ENCODE data around the gene THADA. TPM values are rescaled to one million over a fixed set of nuclear protein-coding genes. Genes with fewer than 3 reads are reported as not detected.
"Not testable (repeated sequence)": the region's sequence is repeated elsewhere in the genome, so short reads cannot be mapped to it uniquely, and the experiment has no call there.

The THADA gene
- total RNA-seq, 1 experiment from 2014 or later = 23.7 TPM

DNA sequence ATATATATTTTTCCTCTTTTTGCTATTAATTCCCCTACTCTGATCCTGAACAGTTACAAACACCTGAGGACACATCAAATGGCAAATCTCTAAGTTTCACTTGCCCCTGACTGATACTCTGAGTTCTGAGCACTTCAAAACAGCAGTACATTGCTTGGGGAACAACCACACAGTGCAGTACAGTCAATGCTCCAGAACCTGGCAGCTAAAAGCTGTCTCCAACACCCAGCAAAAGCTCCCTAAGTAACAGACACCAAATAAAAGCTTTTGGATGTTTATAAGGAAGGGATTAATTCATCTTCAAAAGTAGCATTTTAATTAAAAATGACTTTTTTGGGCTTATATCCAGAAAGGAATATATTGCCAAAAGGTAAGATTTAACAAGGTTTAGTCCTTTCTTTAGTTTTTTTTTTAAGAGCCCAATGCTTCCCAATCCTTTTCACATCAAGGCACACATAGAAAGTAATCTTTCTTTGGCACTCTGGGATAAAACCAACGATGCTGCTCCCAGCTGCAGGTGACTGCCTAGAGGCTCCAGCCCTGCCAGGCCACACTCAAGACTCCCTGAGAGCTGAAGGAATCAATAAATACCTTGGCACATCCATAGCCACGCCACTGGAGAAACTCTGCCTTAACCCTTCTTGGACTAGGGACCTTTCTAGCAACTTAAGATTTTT is 204.5 kb downstream of the THADA start:
- DNase-seq = no peak
- H3K4me3 ChIP-seq (ENCODE audit: insufficient read depth, low read depth, low read length) = no peak overlapping the region
- H3K36me3 ChIP-seq (replicated peaks; ENCODE audit: control insufficient read depth, insufficient read depth, low read length) = no peaks in the 10 kb centered on the region
- no peaks in the 10 kb centered on the region for H3K27me3 ChIP-seq (ENCODE audit: control insufficient read depth, insufficient read depth, low read length)

DNA sequence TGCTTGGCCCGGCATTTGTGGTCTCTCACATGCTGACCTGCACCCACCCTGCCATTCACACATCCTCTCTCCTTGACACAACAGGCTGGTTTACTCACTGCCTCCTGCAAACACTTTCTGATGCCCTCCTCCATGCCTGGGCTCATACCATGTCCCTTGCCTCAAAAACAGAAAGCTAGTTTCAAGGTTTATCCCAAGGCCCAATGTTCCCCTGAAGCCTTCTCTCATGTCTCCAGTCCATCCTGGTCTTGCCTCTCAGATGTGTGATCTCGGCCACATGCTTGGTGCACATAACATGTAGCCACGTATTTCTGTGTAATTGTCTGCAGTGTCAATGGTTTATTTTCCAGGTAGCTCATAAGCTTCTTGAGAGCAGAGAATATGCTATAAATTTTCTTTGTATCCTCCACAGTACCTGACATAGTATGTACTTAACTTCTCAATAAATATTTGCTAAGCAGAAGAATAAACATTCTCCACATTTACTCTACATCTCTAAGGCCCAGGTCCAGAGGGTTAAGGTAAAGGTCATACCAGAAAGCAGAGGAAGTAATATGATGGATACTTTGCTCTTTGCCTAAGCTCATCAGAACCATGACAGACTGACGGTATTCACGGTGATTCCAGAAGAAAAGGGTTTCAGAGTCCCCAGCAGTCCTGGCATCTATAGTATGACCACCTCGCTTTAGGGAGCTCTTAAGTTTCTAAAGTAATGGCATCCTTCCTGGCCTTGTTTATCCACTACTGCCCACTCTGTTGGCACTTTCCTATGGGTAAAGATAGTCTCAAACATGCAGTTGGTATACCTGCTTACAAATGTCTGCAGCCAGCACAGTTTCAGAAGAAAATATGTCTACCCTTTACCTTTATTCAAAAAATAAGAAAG is 206.0 kb downstream of the THADA start:
- Histone ChIP-seq H3K4me3 (ENCODE audit: insufficient read depth, low read depth, low read length) (no peak overlapping the region), H3K36me3 (replicated peaks; ENCODE audit: control insufficient read depth, insufficient read depth, low read length) (no peaks in the 10 kb centered on the region), H3K27me3 (ENCODE audit: control insufficient read depth, insufficient read depth, low read length) (no peaks in the 10 kb centered on the region)
- DNase-seq = no peak

DNA sequence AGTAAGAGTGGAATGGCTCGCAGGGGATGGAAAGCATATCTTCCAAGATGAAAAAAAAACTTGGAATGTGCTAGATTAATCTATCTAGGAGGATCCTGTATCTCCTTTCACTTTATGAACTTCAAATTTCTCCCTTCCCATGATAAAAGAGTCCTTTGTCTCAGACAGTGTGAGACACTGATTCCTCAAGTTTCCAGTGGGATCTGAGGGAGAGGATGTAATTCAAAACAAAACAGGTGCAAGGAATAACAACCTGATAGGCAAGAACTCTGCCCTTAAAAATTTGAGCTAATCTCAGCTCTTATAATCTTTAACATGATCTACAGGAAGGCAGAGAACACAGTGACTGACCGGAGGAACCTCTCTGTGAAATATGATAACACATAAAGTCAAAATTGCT is 207.5 kb downstream of the THADA start:
- Histone ChIP-seq H3K4me3 (ENCODE audit: insufficient read depth, low read depth, low read length) (no peak overlapping the region), H3K36me3 (replicated peaks; ENCODE audit: control insufficient read depth, insufficient read depth, low read length) (no peaks in the 10 kb centered on the region), H3K27me3 (ENCODE audit: control insufficient read depth, insufficient read depth, low read length) (no peaks in the 10 kb centered on the region)
- DNase-seq = no peak

DNA sequence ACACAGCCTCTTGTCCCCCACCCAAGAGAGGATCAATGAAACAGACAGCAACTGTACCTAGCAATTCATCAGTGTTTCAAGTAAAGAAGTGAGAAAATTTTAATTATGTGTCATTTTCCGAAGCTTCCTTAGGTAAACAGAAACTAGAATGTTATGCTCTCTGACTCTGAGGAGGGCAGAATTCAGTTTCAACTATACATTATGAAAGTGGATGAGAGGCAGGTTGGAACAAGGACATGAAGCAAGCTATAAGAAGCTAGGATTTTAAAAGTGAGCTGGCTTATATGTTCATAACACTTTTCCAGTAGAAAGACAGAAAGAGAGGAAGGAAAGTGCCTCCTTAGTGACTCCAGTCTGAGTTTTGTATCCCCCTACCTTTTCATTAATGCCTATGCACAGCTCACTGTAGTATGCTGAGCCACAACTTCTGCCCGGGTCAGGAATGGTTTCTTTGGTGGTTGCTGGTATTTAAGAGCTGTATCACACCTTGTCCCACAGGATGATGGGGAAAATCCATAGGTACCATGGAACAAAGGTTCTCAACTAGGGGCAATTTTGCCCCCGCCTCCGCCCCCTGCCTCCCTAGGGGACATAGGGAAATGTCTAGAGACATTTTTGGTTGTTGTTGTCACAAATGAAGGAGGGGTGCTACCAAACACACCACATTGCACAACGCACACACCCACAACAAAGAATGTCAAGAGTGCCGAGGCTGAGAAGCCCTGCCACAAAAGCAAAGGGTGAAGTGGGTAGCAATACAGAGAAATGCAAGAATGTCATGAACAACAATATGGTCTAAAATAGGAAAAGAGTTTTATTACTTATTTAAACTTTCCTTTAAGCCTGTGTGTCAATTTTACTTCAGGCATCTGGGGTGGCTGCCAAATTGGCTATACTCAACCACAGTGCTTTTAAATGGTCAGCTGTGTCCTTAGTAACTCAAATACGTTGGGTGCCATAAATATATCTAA is 208.5 kb downstream of the THADA start:
- H3K27me3 ChIP-seq (ENCODE audit: control insufficient read depth, insufficient read depth, low read length) = no peaks in the 10 kb centered on the region
- no peak for DNase-seq
- no peaks in the 10 kb centered on the region for H3K36me3 ChIP-seq (replicated peaks; ENCODE audit: control insufficient read depth, insufficient read depth, low read length)
- no peak overlapping the region for H3K4me3 ChIP-seq (ENCODE audit: insufficient read depth, low read depth, low read length)

DNA sequence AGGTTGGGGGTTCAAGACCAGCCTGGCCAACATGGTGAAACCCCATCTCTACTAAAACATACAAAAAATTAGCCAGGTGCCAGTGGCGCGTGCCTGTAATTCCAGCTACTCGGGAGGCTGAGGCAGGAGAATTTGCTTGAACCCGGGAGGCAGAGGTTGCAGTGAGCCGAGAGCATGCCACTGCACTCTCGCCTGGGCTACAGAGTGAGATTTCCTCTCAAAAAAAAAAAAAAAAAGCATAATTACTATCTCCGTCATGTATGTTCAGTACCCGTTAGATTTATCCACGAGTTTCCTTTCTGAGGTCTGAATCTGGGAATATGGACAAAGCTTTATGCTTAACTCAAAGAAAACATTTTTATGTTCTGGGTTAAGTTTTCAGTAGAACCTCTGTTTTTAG is 209.2 kb downstream of the THADA start:
- not testable (repeated sequence) for DNase-seq; H3K27me3 ChIP-seq (ENCODE audit: control insufficient read depth, insufficient read depth, low read length); H3K4me3 ChIP-seq (ENCODE audit: insufficient read depth, low read depth, low read length); H3K36me3 ChIP-seq (replicated peaks; ENCODE audit: control insufficient read depth, insufficient read depth, low read length)

DNA sequence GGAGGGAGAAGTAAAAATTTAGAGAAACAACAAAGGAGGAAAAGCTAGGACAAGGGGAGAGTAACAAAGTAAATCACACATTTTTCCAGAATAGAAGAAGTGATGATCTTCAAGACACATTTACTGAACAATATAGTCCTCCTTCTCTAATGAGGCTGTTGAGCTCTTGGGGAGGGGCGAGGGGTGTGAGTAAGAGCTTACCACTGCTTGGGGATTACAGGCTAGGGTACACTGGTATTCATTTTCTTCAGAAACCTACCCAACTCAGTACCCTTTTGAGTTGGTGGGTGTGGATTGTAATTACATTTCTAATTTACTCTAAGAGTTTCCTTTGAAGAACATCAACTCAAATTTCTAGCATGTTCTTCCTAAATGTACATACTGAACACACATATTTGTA is 211.7 kb downstream of the THADA start:
- Histone ChIP-seq H3K27me3 (ENCODE audit: control insufficient read depth, insufficient read depth, low read length) (no peaks in the 10 kb centered on the region), H3K36me3 (replicated peaks; ENCODE audit: control insufficient read depth, insufficient read depth, low read length) (no peaks in the 10 kb centered on the region), H3K4me3 (ENCODE audit: insufficient read depth, low read depth, low read length) (no peak overlapping the region)
- DNase-seq = no peak

DNA sequence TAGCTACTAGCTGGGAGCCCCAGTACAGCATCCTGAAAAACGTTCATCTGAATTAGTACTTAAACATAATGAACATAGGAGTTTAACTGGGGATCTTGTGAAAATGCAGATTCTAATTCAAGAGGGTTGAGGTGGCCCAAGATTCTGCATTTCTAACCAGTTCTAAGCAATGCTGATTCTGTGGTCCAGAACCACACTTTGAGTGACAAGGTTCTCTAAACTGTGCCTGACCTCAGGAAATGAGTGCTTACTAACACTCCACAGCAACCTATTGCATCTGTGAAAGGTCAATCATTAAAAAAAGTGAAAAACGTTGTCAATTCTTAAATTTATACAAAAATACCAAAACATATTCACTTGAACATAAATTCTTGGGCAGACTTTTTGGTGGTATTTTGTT is 212.3 kb downstream of the THADA start:
- DNase-seq = no peak
- no peak overlapping the region for H3K4me3 ChIP-seq (ENCODE audit: insufficient read depth, low read depth, low read length)
- no peaks in the 10 kb centered on the region for H3K27me3 ChIP-seq (ENCODE audit: control insufficient read depth, insufficient read depth, low read length)
- H3K36me3 ChIP-seq (replicated peaks; ENCODE audit: control insufficient read depth, insufficient read depth, low read length) = no peaks in the 10 kb centered on the region

DNA sequence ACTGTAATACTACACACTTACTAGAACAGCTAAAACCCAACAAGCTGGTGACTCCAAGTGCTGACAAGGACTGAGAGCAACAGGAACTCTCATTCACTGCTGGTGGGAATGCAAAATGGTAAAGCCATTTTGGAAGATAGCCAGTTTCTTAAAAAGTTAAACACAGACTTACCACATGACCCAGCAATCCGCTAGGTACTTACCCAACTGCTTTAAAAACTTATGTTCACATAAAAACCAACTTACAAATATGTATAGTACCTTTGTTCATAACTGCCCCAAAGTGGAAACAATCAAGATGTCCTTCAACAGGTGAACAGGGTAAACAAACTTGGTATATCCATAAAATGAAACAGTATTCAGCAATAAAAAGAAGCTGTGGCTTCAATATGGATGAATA is 216.3 kb downstream of the THADA start:
- Histone ChIP-seq H3K4me3 (ENCODE audit: insufficient read depth, low read depth, low read length) (no peak overlapping the region), H3K27me3 (ENCODE audit: control insufficient read depth, insufficient read depth, low read length) (no peaks in the 10 kb centered on the region), H3K36me3 (replicated peaks; ENCODE audit: control insufficient read depth, insufficient read depth, low read length) (no peaks in the 10 kb centered on the region)
- no peak for DNase-seq

DNA sequence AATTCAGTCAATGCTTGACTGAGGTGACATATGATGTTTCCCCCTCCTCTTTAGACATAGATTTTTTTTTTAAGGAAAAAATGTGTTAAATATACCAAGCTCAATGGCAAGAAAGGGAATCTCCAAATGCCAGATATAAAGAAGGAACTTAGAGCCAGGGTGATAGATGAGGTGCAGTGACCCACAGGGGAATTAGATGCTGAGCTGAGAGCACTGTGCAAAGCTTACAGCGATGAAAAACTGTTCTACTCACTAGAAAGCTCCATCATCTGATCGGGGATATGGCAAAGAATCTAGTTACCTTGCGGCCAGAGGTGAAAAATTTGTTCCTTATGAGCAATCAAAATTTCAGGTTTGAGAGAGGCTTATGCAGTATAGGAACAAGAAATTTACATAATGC is 218.5 kb downstream of the THADA start:
- DNase-seq = no peak
- Histone ChIP-seq H3K36me3 (replicated peaks; ENCODE audit: control insufficient read depth, insufficient read depth, low read length) (no peaks in the 10 kb centered on the region), H3K4me3 (ENCODE audit: insufficient read depth, low read depth, low read length) (no peak overlapping the region), H3K27me3 (ENCODE audit: control insufficient read depth, insufficient read depth, low read length) (no peaks in the 10 kb centered on the region)

DNA sequence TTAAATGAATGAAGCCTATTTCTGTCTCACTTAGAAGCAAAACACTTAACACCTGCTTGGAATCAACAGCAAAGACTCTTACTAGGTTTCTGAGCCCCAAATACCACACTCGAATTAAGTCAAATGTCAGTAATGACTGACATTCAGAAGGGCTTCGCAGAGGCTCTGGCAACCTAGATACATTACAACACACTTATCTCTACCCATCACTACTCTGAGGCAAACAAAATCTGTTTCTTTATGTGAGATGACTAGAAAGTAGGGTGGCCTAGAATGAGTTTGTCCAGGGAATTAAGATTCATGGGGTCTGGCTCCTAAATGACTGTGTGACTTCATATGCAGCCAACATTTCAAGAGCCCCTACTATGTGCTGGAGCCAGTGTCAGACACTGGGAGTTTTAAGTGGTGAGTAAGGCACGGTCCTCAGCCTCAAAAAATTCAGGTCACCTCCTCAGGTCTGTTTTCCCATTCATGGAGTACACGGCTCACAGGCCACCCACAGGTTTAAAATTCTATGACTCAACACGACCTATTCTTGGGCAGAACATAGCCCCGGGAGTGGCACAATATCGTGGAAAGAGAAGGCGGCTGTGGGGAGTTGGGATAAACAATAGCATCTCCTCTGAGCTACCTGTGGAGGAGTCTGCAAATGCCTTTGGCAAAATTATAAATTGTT is 219.2 kb downstream of the THADA start:
- Histone ChIP-seq H3K36me3 (replicated peaks; ENCODE audit: control insufficient read depth, insufficient read depth, low read length) (no peaks in the 10 kb centered on the region), H3K4me3 (ENCODE audit: insufficient read depth, low read depth, low read length) (no peak overlapping the region), H3K27me3 (ENCODE audit: control insufficient read depth, insufficient read depth, low read length) (no peaks in the 10 kb centered on the region)
- DNase-seq = no peak

DNA sequence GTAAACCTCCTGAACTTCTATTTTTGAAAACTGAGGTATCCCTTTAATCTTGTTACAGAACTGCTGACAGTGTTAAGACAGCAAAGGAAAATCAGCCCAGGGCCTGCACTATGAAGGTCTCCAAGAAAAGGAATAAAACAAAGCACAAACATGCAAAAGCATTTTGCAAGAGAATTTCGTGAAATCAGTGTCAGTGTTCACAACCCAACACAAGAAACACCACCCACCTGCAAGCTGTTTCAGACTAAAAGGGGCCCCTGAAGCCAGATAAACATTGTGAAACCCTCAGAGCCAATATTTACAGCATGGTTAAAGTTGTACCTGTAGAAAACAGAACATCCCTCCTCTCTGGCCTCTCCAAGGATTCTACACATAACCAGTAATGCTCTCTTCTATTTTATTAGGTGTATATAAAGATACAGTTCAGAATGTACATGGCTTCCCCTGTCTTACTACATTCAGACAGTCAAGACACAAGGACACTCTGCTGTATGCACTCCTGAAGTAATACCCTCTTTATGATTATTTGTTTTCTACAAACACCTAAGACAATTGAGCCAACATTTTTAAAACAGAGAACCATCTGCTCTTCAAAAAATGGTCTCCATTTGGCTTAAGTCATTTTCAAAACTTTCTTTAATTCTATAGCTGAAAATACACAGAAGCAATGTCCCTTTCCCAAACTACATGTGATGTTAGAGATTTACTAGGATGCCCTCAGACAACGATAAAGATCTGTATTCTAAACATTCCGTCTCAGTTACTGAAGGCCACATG is 219.9 kb downstream of the THADA start:
- no peak for DNase-seq
- Histone ChIP-seq H3K4me3 (ENCODE audit: insufficient read depth, low read depth, low read length) (no peak overlapping the region), H3K36me3 (replicated peaks; ENCODE audit: control insufficient read depth, insufficient read depth, low read length) (no peaks in the 10 kb centered on the region)

DNA sequence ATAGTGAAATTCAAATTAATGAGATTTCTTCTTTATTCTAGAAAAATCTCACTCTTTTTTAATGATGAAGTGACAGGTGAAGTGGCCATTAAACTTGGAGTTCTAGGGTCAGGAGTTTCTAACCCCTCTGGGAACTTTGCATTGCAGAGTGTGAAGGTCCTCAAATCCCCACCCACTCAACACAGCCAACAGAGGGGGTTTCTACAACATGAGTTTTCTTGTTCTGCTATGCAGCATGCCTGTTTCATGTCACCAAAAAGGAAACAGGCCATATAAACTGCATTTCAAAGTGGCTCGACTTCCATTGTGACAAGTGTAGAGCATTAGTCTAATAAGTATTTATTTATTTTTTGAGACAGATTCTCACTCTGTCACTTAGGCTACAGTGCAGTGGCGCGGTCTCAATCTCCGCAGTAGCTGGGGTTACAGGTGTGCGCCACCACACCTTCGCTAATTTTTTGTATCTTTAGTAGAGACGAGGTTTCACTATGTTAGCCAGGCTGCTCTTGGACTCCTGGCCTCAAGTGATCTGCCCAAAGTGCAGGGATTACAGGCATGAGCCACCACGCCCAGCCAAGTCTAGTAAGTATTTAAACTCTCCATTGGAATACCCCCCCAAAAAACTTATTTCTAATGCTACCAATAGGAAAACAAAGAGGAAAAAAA is 223.3 kb downstream of the THADA start:
- H3K4me3 ChIP-seq (ENCODE audit: insufficient read depth, low read depth, low read length) = no peak overlapping the region
- no peaks in the 10 kb centered on the region for H3K27me3 ChIP-seq (ENCODE audit: control insufficient read depth, insufficient read depth, low read length)
- no peak for DNase-seq
- no peaks in the 10 kb centered on the region for H3K36me3 ChIP-seq (replicated peaks; ENCODE audit: control insufficient read depth, insufficient read depth, low read length)

More for the DNA sequence above, 219.9 kb downstream of the THADA start:
- no peaks in the 10 kb centered on the region for H3K27me3 ChIP-seq (ENCODE audit: control insufficient read depth, insufficient read depth, low read length)

DNA sequence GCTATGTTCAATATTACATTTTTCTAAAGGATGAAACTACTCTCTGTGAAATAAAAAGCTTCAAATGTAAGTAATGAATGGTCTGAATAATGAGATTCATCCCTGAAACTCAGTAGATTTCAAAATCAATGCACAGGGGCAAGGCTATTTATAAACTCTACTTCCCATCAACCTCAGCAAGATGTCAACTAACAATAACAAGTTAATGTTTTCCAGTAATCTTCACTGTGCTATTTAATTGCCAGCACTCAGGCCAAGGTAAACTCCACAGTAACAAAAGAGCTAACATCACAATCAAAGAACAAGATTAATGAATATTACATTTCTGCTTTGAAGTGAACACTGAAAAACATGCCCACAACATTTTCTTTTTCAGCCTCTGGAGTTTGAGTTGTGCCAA is 225.1 kb downstream of the THADA start:
- H3K36me3 ChIP-seq (replicated peaks; ENCODE audit: control insufficient read depth, insufficient read depth, low read length) = no peaks in the 10 kb centered on the region
- no peak for DNase-seq
- H3K4me3 ChIP-seq (ENCODE audit: insufficient read depth, low read depth, low read length) = no peak overlapping the region
- H3K27me3 ChIP-seq (ENCODE audit: control insufficient read depth, insufficient read depth, low read length) = no peaks in the 10 kb centered on the region

All from H7 (cell line).